GM21381 (cell line): ENCODE measurements around the gene KLHL33.

ENCODE experiments used
- ATAC-seq: cut with Tn5 transposase; IDR thresholded peaks from one replicate; pipeline ENCODE4 v1.9.1; 2021; ENCODE audit warnings: mild to moderate bottlenecking, moderate library complexity; ENCODE audit not compliant: unreplicated experiment

The KLHL33 gene

GRCh38 chr14:20380681-20381080 is 55.3 kb downstream of the KLHL33 start:
- no peak for ATAC-seq

DNA sequence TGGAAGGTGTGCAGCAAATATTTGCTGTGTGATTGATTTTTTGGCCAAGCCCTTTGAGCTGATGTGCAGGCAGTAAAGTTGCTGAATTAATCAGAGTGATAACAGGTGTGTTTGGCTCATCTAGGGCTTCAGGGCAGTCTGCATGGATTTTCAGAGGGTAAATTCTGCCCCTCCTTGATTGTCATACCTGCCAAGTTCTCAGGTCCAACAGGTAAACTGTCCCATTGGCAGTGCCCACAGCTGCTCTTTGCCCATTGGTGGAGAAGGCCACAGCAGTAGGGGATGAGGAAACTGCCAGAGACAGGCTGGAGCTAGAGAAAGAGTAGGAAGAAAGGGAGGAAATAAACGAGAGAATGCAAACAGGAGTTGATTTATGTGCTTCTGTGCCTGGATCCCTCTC is 56.2 kb downstream of the KLHL33 start:
- no peak for ATAC-seq

GRCh38 chr14:20377171-20377570 is 58.8 kb downstream of the KLHL33 start:
- no peak for ATAC-seq

GRCh38 chr14:20376071-20376588 is 59.8 kb downstream of the KLHL33 start:
- ATAC-seq = no peak
